SK-MEL-5 (cell line): Measurements from ENCODE around the gene DNPH1. TPM values are rescaled to one million over a fixed set of nuclear protein-coding genes. Genes with fewer than 3 reads are reported as not detected.

Experiments
- DNase-seq: peaks from one replicate; pipeline ENCODE4 v3.0.0-alpha.2; 2016; ENCODE audit warnings: low read depth, low spot score
- in situ Hi-C: cut with HindIII; loops from 2 replicates; pipeline ENCODE4 v1.10.0; 2016; ENCODE audit warnings: low sequenced_read_pairs, high pct_unique_total_duplicates, low pct_unique_long_range_greater_than_20kb
- total RNA-seq: library from RNA; depleted of rRNA; stranded (reverse); fragments of >200 nt; shearing (Covaris generic); gene quantifications from 2 replicates; pipeline ENCODE4 v1.2.3, GENCODE V29; 2014; rRNA removed

Gene DNPH1
- total RNA-seq, 1 experiment from 2014 or later: 109 TPM

GRCh38 chr6:43178951-43179830, 50.1 kb downstream of the DNPH1 start:
- in situ Hi-C loops: no loop called here
- no peak for DNase-seq

- no peak for DNase-seq
- in situ Hi-C loops: no loop called here
Observed at GRCh38 chr6:43178150-43178549, 51.1 kb downstream of the DNPH1 start.

- no peak for DNase-seq
- in situ Hi-C loops: no loop called here
Observed at GRCh38 chr6:43176423-43176786, 52.9 kb downstream of the DNPH1 start.

- in situ Hi-C loops: no loop called here
- DNase-seq: no peak
Observed at GRCh38 chr6:43175676-43176422, 53.4 kb downstream of the DNPH1 start.

Other genes starting within 250 kb of the DNPH1 start
- 37.3 and 39.1 TPM in 2 replicates for gene PPP2R5D, start 244.9 kb downstream of the DNPH1 start, total RNA-seq
- 66.6 and 79.1 TPM in 2 replicates for gene MEA1, start 215.5 kb downstream of the DNPH1 start, total RNA-seq
- 61.6 and 67.9 TPM in 2 replicates for gene KLHDC3, start 215.2 kb downstream of the DNPH1 start, total RNA-seq
- 81.9 and 89.9 TPM in 2 replicates for gene RRP36, start 207.9 kb downstream of the DNPH1 start, total RNA-seq
- 18.8 and 20.2 TPM in 2 replicates for gene CUL7, start 175.6 kb downstream of the DNPH1 start, total RNA-seq
- gene MRPL2, start 170.0 kb downstream of the DNPH1 start, total RNA-seq: 49.9 and 51.9 TPM in 2 replicates
- 6.8 and 8.3 TPM in 2 replicates for gene KLC4, start 169.8 kb downstream of the DNPH1 start, total RNA-seq
- gene PTK7, start 153.2 kb downstream of the DNPH1 start, total RNA-seq: 19.7 TPM in 2 replicates
- 16.4 and 17.6 TPM in 2 replicates for gene SRF, start 58.2 kb downstream of the DNPH1 start, total RNA-seq
- gene CUL9, start 47.3 kb downstream of the DNPH1 start, total RNA-seq: 16.7 and 18.1 TPM in 2 replicates
- not detected in 2 replicates for gene TTBK1, start 14.0 kb upstream of the DNPH1 start, total RNA-seq
- gene SLC22A7, start 68.8 kb upstream of the DNPH1 start, total RNA-seq: not detected in 2 replicates
- gene CRIP3, start 79.3 kb upstream of the DNPH1 start, total RNA-seq: not detected in 2 replicates
- gene ZNF318, start 140.2 kb upstream of the DNPH1 start, total RNA-seq: 8.6 and 9.6 TPM in 2 replicates
- 16.6 and 17.1 TPM in 2 replicates for gene ABCC10, start 198.1 kb upstream of the DNPH1 start, total RNA-seq
- 0.48 and 0.83 TPM in 2 replicates for gene DLK2, start 226.1 kb upstream of the DNPH1 start, total RNA-seq
- 12.4 and 18.2 TPM in 2 replicates for gene TJAP1, start 248.1 kb upstream of the DNPH1 start, total RNA-seq